Left lung (tissue), 10 donors: Measurements from ENCODE around the gene OR10H2. TPM values are rescaled to one million over a fixed set of nuclear protein-coding genes. Genes with fewer than 3 reads are reported as not detected.
"Not testable (repeated sequence)": the region's sequence is repeated elsewhere in the genome, so short reads cannot be mapped to it uniquely, and the experiment has no call there.

ENCODE experiments used
- ATAC-seq: fragments of 200-7000 bp; cut with Tn5 transposase; one replicate; pipeline ENCODE4 v1.9.1; 2020; ENCODE audit warnings: moderate library complexity
- DNase-seq, 4 donors: peaks; one replicate each; pipeline ENCODE4 v3.0.0-alpha.2; 2013 to 2020
- H3K27ac ChIP-seq, 2 donors: fragments of 200-600 bp; sonication (generic) in 1 of 2; one replicate each; pipeline versions ENCODE4 v1.5.0 to v1.8.0; 2020 to 2021
- H3K27me3 ChIP-seq, 2 donors: fragments of 200-600 bp; sonication (generic) in 1 of 2; one replicate each; pipeline versions ENCODE4 v1.5.0 to v1.8.0; 2020 to 2021
- H3K36me3 ChIP-seq, 2 donors: fragments of 200-600 bp; sonication (generic) in 1 of 2; one replicate each; pipeline versions ENCODE4 v1.5.0 to v1.8.0; 2020 to 2021
- H3K4me1 ChIP-seq, 2 donors: fragments of 200-600 bp; one replicate each; pipeline ENCODE4 v1.8.0; 2021
- H3K4me3 ChIP-seq, 2 donors: fragments of 200-600 bp; sonication (generic) in 1 of 2; one replicate each; pipeline versions ENCODE4 v1.5.0 to v1.8.0; 2020 to 2021; ENCODE audit warnings: mild to moderate bottlenecking in 1 of 2
- H3K9me3 ChIP-seq, 2 donors: fragments of 200-600 bp; sonication (generic) in 1 of 2; one replicate each; pipeline versions ENCODE4 v1.5.0 to v1.8.0; 2020 to 2021
- CTCF ChIP-seq, 2 donors: fragments of 200-600 bp; sonication (generic) in 1 of 2; IDR thresholded peaks; one replicate each; pipeline versions ENCODE4 v1.5.0 to v1.8.0; 2021; ENCODE audit warnings: antibody characterized with exemption in 2 of 2
- intact Hi-C, 2 donors: fragments of 100-400 bp; cut with DNase I; formaldehyde crosslinking; loops; one replicate each; pipeline versions ENCODE4 v1.11.2 to v1.14.2; 2022
- polyA plus RNA-seq, 6 donors: library from polyadenylated mRNA; unstranded; fragments of 120-200 nt; gene quantifications; one replicate each; pipeline ENCODE4 v1.2.1, GENCODE V29; 2013; ENCODE audit not compliant: insufficient read length in 6 of 6
- total RNA-seq, 2 donors: library from RNA; stranded (reverse); fragmentation: NEBNext Ultra II Directional; extraction: Animal tissue kit (Norgen Biotek cat#: 25700); gene quantifications; one replicate each; pipeline ENCODE4 v1.2.1, GENCODE V29; 2021
- donor health status: DM: no; HTN: yes; CAD: no.
- donor health status: DM: no; HTN: no; CAD: no.

OR10H2 gene
- total and polyA plus RNA-seq, 8 donors = not detected

DNA sequence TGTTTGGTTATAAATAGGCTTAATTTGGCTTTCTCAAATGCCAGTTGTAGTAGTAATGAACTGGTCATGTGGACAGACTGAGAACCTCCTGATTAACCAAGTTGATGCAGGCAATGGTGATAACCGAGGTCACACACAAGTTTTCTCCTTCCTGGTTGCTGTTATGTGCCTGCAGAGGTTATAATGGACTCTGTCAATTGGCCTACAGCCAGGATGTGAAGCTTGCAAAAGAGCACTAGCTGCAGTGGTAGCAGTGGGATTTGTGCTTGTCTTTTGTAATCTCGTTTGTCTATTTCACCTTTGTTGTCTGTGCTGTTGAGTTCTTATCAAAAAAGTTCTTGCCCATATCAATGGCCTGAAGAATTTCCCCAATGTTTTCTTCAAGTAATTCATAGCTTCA lies 30.6 kb downstream of the OR10H2 start:
- ATAC-seq (no peak), DNase-seq (no peak)
- Histone ChIP-seq H3K9me3 (no peaks in the 10 kb centered on the region), H3K36me3 (no peaks in the 10 kb centered on the region), H3K4me1 (no peaks in the 10 kb centered on the region), H3K27me3 (peaks cover 6 to 73% of the 10 kb centered on the region in 2 donors), H3K27ac (no peak overlapping the region), H3K4me3 (no peak overlapping the region)
- intact Hi-C loops = no loop called here
- no peak for TF ChIP-seq CTCF (IDR thresholded peaks at IDR 0.05)

DNA sequence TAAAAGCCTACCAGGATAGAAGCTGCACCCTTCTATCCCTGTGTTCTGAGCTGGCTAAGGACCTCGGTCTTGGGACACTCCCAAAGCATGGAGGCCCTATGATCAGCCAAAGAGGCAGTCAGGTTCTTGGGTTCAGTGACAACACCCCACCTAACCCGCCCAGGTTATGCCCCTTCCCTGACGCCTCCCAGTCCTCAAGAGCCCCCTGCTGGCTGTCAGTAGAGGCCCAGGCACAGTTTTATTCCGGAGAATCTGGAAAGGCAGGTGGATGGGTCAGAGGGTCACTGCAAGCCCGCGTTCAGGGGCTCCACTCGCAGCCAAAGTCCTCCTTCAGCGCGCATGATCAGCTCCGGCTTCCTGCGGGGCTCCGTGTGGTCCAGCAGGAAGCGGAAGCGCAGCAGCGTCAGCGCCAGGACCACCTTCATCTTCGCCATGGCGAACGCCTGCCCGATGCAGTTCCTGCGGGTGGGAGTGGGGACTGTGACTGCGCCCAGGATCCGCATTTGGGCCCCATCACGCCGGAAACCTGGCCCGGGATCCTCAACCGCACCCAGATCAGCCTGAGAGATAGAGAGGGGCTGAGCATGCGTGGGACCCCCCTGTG lies 32.2 kb downstream of the OR10H2 start:
- no peak for ATAC-seq
- Histone ChIP-seq H3K36me3 (no peaks in the 10 kb centered on the region), H3K9me3 (no peaks in the 10 kb centered on the region), H3K4me3 (no peak overlapping the region), H3K27ac (no peak overlapping the region), H3K27me3 (peaks cover 3 to 65% of the 10 kb centered on the region in 2 donors), H3K4me1 (no peaks in the 10 kb centered on the region)
- no peak for DNase-seq
- intact Hi-C loops = no loop called here
- no peak for TF ChIP-seq CTCF (IDR thresholded peaks at IDR 0.05)

DNA sequence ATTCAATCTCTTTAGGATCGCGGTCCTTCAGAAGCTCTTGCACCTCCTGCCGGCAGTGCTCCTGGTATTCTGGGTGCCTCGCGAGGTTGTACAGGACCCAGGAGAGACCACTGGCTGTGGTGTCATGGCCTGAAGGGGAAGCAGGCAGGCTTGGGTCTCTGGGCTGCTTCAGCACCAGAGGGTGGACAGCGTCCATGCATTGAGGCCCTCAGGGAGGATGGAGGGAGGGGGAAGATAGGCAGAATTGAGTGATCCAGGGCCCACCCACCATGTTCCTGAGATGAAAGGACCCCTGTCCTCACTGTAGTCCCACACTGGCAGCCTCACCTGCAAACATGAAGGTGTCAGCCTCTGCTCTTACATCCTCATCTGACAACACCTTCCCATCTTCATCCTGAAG lies 41.8 kb downstream of the OR10H2 start:
- intact Hi-C loops = no loop called here
- H3K27me3 ChIP-seq = peaks cover 0 to 24% of the 10 kb centered on the region in 2 donors
- ATAC-seq (no peak), DNase-seq (peak in 1 of 4 donors; percentile 10)
- H3K4me3 ChIP-seq = no peak overlapping the region
- H3K9me3 ChIP-seq = no peaks in the 10 kb centered on the region
- H3K27ac ChIP-seq = no peak overlapping the region
- H3K4me1 ChIP-seq = no peaks in the 10 kb centered on the region
- no peaks in the 10 kb centered on the region for H3K36me3 ChIP-seq
- no peak for TF ChIP-seq CTCF (IDR thresholded peaks at IDR 0.05)

DNA sequence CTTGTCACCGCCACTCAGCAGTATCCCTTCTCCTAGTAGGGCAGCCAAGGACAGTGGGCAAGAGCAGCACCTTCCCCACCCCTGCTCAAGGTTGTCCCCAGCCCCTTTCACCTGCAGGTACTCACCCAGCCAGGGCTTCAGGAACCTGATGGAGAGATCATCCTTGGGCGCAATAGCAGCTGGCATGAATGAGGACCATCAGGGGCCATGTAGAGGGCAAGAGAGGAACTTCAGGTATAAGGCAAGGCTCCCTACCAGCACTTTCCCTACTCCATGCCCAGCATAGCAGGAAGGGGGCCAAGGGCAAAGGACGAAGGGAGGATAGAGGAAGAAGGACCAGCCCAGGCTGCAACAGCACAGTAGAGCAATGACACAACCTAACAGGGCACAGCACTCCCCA lies 46.3 kb downstream of the OR10H2 start:
- intact Hi-C loops, DNase-seq, H3K27ac ChIP-seq, H3K4me3 ChIP-seq, H3K36me3 ChIP-seq, H3K4me1 ChIP-seq, ATAC-seq, H3K9me3 ChIP-seq: not testable (repeated sequence)
- peaks cover 0 to 15% of the 10 kb centered on the region in 2 donors for H3K27me3 ChIP-seq

DNA sequence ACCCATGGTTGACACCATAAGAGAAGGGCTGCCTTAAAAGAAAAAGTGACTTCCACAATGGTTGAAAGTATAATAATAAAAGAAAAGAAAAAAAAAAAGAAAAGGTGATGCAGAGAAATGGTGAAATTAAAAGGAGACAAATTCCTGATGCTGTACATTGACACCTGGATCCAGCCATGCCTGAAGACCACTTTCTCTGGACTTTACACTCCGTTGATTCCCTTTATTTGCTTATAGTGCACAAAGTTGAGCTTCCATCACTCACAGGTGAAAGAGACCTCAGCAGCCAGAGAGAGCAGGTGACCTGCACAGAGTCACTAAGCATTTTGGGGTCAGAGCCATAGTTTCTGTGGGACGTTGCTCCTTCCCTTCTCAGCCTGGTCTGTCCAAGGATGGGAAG lies 47.4 kb downstream of the OR10H2 start:
- H3K27me3 ChIP-seq = peaks cover 0 to 7% of the 10 kb centered on the region in 2 donors
- no peaks in the 10 kb centered on the region for H3K4me1 ChIP-seq
- H3K27ac ChIP-seq = no peak overlapping the region
- intact Hi-C loops = no loop called here
- no peak overlapping the region for H3K4me3 ChIP-seq
- DNase-seq (no peak), ATAC-seq (no peak)
- no peaks in the 10 kb centered on the region for H3K36me3 ChIP-seq
- no peak for TF ChIP-seq CTCF (IDR thresholded peaks at IDR 0.05)
- no peaks in the 10 kb centered on the region for H3K9me3 ChIP-seq

- H3K4me3 ChIP-seq = no peak overlapping the region
Measured at GRCh38 chr19:15776264-15776663, 48.4 kb downstream of the OR10H2 start.

More at GRCh38 chr19:15776264-15776663, 48.4 kb downstream of the OR10H2 start:
- no peak for TF ChIP-seq CTCF (IDR thresholded peaks at IDR 0.05)
- Histone ChIP-seq H3K9me3 (no peaks in the 10 kb centered on the region), H3K36me3 (no peaks in the 10 kb centered on the region), H3K27me3 (peaks cover 0 to 7% of the 10 kb centered on the region in 2 donors), H3K4me1 (no peaks in the 10 kb centered on the region), H3K27ac (no peak overlapping the region)
- ATAC-seq = no peak
- intact Hi-C loops = no loop called here
- DNase-seq = no peak
